GM19438 (cell line): ENCODE data around the gene ATP2B2.

Source experiments
- ATAC-seq: cut with Tn5 transposase; IDR thresholded peaks from one replicate; pipeline ENCODE4 v1.9.1; 2021; ENCODE audit warnings: low read depth; ENCODE audit not compliant: unreplicated experiment

Gene ATP2B2

DNA sequence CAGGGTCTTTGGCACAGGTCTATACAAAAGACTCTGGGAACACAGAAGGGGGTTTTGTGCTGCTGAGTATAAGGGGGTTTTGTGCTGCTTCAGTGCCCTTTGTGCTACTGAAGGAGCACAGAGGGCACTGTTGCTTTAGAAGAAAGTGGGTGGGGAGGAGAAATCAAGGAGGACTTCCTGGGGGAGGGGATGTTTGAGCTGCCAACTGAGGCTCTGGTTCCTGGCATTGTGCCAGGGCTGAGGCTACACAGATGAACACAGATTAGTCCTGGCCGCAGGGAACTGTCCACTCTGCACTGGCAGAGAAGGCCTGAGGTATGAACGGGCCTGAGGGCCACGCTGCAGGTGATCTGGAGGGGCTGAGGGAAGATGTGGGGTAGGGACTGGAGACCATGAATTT lies 152.2 kb downstream of the ATP2B2 start:
- ATAC-seq, result no peak

DNA sequence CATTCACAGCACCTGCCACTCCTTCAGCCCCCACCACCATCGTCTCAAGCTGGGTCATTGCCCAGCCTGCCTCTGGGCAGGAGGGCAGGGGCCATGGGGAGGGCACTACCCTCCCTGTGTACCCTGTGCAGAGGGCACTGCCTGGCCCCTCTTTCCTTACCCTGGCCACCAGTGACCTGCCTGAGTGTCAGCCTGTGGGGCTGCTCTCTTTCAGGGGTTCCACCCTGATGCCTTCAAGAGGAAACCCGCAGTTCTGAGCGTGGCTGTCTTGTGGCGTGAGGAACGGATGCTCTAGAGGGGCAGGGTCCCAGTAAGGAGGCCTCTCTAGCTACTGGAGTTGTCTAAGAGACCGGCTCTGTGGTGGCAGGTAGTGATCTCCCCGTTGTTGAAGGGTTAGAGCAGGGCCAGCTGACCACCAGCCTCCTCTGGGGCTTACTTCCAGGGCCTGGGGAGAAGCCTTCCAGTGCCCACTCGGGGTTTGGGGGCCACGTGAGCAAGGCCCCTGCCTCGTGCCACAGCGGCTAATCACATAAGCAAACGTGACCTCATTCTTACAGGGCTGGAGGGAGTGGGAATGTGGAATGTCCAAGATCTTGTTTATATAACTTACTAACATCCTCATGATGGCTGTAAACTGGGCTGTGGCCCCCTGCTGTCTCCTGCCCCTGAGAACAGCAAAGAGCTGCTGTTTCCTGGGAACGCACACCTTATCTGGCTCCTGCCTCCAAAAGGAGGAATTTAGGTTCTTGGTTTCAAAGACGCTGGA lies 153.1 kb downstream of the ATP2B2 start:
- ATAC-seq, result no peak

DNA sequence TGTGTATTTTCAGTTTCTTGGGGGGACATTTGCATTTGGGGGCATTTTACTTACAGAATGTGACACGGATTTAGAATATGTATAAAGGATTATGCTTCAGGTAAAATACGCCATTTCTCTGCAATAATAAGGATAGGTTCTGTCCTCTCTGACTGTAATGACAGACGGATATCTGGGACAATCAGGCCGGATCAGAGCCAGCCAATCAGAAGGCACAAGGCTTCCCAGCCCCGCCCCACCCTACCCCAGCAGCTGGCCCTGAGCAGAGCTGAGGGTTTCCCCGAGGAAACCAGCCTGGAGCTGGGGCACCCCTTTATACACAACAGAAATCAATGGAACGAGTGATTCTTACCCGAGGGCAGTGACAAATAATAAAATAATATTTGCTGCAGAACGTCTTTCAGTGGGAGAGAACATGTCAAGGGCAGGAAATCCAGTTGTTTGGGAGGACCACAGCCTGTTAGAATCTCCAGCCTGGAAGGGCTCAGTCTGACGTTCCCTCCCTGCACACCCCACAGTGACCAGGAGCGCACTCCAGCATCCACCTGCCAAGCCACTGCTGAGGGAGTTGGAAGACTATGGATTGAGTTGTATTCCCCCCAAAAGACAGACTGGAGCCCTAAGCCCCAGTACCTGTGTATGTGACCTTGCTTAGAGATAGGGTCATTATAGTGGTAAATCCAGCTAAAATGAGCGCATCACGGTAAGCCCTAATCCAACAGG lies 154.2 kb downstream of the ATP2B2 start:
- ATAC-seq, result no peak

DNA sequence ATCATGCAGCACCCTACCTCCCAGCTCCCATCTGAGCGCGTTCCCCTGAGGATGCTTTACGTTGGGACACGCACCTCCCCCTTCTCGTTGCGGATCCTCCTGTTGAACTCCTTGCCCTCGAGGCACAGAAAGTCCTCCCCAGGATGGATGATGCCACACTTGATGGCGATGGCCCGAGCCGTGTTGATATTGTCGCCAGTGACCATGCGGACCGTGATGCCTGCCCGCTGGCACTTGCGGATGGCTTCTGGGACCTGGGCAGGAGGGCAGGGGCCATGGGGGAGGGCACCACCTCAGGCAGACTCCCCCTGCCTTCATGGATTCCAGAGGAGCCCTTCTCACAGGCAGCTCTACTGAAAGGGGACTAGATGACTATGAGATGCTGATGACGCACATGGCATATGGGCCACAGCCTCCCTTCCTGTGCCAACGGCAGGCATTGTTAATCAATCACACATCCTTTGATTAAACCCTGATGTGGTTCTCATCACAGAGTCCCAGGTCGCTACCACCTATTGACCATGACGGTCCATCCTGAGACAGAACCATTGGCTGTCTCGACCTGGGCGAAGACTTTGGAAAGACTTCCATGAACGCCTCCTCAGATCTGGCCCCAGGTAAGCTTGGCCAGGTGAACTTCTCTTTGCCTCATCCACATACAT lies 154.9 kb downstream of the ATP2B2 start:
- no peak for ATAC-seq

DNA sequence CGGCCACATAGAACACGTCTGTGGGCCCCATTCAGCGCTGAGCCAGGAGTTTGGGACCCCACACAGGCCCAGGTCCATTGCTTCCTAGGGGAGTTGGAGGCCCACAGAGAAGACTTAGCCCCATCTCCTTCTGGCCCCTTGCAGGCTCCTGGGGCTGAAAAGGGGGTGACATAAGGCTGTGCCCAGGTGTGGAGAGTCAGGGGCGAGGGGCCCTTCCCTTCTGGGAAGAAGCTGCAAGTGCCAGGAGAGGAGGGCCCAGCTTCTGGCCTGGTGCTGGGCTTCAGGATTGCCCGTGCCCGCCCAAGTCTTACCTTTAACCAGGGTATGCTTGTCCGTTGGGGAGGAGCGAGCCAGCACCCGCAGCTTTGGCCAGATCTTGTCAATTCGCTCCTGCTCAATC lies 155.6 kb downstream of the ATP2B2 start:
- no peak for ATAC-seq

DNA sequence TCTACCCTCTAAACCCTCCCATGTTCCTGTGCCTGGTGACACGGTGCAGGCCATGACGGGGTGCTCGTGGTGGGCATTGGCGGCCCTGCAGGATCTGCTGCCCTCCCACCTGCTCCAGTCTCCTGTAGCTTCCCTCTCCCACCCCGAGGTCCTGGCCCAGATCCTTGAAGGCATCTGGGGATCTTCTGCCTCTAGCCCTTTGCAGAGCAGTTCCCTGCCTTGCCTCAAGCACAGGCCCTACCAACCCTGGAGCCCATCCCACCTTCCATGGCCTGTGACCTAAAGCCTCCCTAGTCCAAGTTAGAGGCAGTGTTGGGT lies 157.0 kb downstream of the ATP2B2 start:
- no peak for ATAC-seq

DNA sequence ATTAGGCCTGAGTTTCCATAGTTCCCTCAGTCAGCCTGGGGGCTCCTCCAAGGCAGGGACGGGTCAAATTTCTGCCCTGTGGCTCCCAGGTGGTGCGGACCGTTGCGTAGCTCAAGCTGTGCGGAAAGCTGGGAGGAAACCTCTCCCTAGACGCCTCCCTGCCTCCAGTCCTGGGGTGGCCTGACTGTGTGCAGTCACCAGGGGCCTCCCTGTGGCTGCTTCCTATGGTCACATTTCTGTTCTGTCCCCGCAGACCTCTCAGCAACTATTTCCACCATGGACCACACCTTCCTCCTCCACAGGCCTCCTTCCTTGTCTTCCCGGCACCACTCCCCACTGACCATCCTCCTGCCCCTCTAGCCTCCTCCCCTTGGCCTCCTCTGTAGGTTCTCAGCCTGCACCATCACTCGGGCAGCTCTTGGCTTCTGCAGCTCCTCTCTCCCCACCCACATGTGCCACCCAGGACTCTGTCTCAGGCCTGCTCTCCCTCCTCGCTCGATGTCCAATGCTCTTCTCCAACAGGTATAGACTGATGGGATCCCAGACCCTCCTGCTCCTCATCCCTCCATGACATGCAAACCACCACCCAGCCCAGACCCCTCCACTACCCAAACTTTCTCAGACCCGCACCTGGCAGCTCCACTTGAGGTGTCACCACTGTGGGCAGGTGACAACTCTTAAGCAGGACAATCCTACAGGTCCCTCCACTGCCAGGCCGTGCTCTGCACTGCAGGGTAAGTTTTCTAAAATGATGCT lies 157.6 kb downstream of the ATP2B2 start:
- no peak for ATAC-seq

DNA sequence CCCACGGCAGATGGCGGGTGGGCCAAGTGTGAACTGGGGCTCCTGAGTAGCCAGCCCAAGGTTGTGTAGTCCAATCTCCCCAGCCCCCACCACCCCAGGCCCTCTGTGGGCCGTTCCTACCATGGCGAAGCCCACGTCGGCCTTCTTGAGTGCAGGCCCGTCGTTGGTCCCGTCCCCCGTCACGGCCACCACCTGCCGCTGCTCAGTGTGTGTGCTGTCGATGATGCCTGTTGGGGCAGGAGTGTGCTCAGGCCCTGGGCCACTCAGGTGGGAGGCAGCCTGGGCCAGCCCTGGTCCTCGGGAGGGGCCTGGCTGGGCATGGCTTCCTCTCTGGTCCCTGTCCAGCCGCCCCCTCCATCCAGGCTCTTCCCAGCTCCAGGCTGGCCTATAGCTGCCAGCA lies 159.5 kb downstream of the ATP2B2 start:
- no peak for ATAC-seq

DNA sequence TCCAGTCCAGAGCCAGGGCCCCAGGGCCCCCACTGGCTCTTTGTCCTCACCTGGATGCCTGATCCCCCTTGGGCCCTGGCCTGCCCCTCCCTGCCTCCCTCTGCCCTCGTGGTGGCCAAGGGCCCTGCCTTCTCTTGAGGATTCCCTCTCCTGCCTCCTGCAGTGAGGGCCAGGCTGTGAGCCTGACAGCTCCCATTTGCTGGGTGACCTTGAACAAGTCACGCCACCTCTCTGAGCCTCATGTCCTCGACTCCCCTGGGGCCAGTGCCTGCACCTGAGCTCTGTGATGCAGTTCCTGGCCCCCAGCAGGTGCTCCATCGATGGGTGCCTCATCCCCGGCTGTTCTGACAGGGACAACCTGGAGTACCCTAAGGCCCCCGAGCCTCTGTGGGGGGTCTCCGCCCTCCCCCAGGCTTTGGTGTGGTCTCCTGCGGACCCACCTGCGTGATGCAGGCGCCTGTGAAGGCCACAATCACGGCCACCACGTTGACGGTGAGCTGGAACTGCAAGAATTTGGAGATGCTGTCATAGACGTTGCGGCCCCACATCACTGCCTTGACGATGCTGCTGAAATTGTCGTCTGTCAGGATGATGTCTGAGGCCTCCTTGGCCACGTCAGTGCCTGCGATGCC lies 160.3 kb downstream of the ATP2B2 start:
- ATAC-seq, result no peak

DNA sequence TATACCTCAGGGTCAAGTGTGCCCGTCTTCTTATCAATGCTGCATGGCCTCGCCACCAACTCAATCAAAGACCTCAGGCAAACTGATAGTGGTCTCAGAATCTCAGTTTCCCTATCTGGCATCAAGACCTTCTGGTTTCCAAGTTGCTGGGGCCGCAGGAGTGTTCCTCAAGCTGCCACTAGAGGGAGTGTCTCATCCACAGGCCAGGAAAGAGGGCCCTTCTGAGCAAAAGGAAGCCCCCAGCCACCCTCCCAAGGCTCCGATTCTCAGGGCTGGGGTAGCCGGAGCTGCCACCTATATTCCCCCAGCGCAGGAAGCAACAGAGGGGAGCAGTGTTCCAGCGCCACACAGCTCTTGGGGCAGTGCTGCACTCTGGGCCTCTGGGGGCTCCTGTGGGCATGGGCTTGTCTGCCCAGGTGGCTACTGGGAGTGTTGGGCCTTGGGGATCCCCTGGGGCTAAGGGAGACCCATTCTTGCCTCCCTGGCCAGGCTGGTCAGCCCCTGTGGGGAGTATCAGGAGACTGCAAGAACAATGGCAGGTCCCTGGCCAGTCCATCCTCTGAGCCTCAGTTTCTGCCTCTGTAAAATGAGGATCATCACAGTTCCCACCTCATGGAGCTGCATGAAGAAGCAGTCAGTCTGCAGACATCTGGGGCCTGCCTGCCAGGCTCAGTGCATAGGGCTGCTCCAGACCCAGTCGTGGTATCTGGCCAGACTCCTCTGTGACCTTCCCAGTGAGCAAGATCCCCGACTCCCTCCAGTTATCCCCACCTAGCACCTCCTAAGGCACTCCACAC lies 161.0 kb downstream of the ATP2B2 start:
- no peak for ATAC-seq

DNA sequence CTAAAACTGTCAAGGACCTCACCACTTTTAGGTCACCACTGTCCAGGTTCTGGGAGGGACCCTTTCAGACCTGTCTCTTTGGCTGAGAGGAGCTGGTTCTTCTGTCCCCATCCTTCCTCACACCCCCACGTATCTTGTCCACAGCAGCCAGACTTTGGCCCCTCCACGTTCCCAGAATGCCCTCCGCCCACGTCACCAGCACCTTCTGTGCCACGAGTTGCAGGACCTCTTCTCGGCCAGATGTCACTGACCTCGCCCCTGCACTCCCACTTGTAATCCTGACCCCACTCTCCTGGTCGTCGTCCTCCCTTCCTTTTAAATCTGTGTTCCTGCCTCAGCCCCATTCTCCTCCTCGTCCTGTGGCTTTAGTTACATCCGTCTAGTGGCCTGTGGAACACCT lies 161.9 kb downstream of the ATP2B2 start:
- ATAC-seq, result no peak

DNA sequence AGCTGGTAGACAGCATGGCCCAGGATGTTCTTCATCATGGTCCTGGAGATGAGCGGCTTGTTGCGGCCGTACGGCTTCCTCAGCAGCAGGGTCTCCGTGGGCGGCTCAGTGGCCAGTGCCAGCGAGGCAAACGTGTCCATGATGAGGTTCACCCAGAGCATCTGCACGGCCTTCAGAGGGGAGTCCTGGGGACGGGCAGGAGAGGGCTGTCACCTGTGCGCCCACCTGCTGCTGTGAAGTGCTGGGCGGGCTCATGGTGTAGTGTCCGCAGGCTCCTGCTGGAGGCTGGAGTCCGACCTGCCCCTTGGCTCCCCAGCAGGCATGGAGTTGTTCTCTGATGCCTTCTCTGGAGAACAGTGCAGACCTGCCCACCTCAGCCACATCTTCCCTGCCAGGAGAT lies 162.6 kb downstream of the ATP2B2 start:
- no peak for ATAC-seq

DNA sequence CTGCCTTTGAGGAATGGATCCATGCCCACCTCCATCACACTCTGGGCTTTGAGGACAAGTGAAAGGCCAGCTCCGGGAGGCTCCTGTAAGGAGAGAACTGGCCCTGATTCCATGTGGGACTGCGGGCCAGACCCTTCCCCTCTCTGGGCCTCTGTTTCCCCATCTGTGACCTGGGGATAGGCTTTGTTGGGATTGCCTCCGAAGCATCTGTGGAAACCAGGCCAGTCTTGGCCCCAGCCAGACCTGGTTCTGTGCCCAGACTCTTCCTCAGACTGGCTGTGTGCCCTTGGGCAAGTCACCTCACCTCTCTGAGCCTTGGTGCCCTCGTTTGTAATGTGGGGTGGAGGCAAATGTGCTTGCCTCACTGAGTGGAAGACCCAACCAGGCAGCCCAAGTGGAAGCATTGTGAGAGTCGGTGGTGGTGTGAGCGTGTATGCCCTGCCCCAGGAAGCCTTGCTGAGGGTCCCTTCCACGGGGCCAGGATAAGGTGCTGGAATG lies 163.4 kb downstream of the ATP2B2 start:
- no peak for ATAC-seq

DNA sequence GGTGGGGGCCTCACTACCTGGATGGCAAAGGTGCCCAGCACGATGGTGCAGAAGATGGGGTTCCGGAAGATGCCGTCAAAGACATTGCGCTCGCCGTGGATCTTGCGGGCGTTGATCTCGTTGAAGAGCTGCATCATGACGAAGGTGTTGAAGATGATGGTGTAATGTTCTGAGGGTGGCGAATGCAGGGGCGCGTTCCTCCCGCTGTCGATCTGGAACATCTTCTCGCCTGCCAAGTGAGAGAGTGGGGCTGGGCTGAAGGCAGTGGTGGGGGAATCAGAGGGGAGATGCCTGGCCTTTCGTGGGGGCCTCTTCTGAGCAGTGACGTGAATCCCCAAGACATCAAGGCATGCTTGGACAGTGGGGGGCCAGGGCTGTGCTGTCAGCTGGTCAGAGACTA lies 164.9 kb downstream of the ATP2B2 start:
- no peak for ATAC-seq

DNA sequence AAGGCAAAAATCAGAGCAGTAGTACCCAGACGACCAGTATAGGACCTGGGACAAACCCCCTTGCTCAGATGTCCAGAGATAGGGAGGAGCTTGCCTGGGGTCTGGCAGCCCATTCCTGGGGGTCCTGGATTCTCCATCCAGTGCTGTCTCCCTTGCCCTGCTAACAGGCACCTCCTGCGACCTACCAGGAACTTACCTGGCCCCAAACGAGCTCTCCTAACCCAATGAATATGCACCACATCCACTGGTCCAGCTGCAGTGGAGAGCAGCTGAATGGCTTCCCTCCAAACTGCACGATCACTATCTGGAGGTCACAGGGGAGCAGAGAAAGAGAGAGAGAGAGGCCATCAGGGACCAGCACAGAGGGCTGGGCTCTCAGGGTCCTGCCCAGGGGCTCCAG lies 165.3 kb downstream of the ATP2B2 start:
- ATAC-seq, result no peak

DNA sequence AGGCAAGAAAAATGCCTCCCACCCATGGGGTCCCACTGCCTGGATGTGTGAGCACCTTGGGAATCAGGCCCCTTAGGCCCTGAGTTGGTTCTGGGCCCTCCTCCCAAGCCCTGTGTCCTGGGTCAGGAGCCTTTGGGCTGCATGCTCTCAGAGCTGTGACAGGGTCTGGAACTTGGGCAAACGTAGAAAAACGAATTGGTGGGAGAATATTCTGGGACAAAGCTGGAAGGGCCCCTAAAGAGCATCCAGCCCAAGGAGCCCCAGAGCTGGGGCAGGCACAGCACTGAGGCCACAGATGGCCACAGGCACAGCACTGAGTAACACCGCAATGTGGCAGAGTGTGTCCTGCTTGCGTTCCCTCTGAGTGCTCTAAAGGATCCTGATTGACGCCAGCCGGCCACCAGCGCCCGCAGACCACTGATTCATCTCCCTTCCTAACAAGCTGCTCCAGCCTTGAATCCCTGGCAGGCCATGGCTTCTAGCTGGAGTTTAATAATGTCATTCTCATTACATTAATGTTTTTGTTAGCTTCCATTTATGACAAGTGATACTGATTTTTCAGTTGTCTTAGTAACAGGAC lies 165.9 kb downstream of the ATP2B2 start:
- no peak for ATAC-seq

DNA sequence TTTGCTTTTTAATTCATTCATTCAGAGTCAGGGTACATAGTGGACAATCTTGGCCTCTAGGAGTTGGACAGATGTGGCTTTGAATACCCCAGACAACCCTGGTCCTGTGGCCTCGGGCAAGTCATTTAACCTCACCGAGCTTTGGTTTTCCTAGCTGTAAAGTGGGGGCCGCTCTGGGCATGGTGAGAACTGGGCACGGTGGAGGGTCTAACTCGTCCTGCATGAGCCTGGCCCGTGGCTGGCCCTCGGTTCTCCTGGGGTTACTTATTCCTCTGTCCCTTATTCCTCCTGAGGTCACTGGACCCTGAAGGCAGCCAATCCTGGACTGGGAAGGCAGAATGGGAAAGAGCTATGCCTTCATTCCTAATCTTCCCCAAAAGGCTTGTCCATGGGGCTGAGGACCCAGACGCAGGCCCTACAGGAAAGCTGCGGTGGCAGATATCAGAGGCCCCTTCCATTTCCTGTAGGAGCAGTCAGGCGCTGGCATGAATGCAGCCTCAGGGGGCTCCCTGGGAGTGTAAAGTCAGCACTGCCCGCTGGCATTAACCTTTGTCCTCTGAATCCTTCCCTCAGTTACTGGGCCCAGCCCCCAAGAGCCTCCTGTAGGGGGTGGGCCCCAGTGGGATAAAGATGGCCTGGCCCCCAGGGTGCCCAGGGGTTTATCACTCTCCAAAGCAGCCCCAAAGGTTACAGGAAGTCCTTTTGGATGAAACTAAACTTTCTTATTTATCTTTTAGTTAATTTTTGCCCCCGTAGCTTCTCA lies 166.6 kb downstream of the ATP2B2 start:
- ATAC-seq, result no peak

DNA sequence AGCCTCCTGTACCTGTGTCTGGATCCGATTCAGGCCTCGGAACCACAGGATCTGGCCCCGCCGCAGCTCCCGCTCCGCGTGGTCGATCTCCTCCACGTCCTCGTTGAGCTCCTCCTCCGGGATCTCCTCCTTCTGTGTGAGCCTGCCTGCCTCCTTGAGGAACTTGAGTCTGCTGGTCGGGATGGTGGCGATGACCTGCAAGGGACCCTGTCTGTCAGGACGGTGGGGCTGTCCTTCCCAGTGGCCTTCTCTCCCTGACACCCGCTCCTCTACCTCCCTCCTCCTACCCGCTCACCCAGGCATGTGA lies 167.3 kb downstream of the ATP2B2 start:
- no peak for ATAC-seq
